HG03045 (cell line): ENCODE data around the gene WHRN.

Experiments used
- ATAC-seq: cut with Tn5 transposase; IDR thresholded peaks from one replicate; pipeline ENCODE4 v1.9.1; 2021; ENCODE audit warnings: mild to moderate bottlenecking, moderate library complexity; ENCODE audit not compliant: unreplicated experiment

Gene WHRN

DNA sequence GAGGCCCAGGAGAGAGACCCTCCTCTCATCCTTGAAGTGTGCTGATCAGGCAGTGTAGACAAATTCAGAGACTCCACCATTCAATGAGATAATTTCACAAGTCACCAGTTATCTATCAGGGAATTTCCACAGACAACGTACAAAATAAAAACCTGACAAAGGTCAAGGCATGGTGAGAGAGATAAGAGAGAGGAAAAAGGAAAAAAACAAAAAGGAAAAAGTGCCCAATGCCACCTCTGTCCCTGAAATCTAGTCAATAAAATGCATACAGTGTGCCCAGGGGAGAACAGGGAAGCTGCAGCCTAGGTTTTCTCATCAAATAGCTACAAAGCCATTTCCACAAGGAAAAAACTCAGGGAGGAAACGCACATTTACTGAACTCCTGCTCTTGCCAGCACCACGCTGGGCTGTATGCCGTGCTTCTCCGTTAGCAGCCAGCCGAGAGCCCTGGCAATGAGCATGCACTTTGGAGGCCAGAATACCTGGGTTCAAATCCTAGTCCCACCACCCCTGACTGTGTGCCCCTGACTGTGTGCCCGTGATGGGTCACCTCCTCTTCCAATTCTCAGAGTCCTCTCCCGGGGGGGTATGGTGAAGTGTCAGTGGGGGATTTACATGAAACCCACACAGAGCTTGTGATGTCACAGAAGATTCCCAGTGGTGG lies 11.6 kb downstream of the WHRN start:
- ATAC-seq: no peak

DNA sequence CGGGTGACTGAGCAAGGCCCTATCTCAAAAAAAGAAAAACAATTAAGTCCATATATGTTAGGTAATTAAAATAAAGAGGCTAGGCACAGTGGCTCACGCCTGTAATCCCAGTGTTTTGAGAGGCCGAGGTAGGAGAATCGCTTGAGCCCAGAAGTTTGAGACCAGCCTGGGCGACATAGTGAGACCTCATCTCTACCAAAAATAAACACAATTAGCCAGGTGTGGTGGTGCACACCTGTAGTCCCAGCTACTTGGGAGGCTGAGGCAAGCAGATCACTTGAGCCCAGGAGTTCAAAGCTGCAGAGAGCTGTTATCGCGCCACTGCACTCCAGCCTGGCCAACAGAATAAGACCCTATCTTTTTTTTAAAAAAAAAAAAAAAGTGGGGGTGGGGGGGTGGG lies 12.3 kb downstream of the WHRN start:
- no peak for ATAC-seq

DNA sequence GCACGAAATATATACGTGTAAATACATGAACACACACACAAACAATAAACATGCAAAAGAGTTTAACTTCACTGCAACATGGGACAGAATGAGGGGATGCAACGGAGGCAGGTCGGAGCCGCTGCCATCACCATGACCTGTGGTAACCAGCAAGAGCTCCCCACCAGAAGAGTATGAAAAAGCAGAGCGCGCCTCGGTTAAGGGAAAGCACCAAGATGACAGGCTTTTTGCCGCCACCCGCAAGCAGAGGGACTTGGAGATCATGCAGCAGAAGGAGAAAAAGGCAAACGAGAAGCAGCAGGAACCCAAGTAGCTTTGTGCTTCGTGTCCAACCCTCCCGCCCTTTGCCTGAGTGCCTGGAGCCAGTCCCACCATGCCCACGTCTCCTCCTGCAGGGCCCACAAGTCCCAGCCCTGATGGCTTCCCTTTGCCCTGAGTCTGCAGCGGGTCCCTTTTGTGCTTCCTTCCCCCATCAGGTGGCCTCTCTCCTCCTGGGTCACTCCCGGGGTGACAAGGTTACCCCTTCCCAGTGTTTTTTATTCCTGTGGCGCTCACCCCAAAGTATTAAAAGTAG lies 13.8 kb downstream of the WHRN start:
- no peak for ATAC-seq

GRCh38 chr9:114489928-114490327 lies 15.3 kb downstream of the WHRN start:
- ATAC-seq: no peak

GRCh38 chr9:114488398-114489129 lies 16.7 kb downstream of the WHRN start:
- no peak for ATAC-seq

DNA sequence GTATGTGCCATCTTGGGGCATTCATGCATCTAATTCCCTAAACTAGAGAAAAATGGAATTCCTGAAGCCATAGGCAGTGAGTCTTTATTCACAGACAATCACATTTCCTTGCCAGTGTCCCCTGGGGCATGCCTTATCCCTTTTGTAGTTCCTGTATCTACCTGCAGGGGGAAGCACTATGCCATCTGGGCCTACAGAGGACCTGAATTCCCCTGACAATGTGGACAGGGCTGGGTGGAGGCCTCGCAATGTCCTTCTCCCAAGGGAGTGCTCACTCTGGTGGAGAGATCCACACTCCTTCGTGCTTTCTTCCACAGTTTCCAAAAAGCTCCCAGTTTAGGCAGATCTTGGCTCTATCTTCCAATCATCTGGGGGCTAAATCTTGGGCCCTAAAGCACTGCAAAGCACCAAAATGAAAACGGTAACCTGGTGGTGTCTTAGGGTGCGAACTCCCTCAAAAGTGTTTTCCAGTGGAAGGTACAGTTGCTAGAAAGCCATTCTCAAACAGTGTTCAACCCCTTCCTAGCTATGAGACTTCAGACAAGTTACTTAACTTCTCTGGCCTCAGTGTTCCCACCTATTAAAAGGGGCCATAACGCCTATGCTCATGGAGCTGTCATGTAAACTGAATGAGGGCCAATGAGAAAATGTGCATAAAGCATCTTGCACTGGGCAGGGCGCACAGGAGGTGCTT lies 17.5 kb downstream of the WHRN start:
- peak; percentile 72 for ATAC-seq

DNA sequence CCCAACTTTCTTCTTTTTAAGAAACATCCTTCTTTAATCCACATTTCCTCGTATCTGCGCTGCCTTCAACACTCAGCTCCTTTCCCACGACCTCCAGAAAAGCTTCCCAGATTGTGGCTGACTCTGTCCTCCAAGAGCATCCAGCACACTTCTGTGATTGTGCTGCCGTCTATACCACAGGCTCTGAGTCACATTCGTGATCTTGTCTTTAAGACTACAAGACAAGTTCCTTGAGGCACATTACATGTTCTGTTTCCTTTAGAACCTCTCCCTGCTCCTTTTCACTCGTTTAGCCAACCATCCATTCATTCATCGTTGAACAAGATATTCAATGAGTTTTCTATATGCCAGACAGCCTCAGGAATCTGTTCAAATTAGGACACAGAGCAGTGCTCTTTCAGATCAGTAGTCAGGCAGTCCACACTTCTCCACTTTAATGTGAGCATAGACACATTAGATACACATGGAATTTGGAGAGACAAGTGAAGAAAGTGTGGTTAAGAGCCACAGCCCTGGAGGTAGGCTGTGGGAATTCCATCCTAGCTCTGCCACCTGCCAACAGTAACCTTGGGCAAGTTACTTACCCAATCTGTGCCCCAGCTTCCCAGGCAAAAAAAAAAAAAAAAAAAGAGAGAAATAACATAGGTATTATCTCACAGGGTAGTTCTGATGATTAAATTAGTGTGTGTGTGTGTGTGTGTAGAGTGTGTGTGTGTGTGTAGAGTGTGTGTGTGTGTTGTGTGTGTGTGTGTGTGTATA lies 18.9 kb downstream of the WHRN start:
- ATAC-seq: no peak

DNA sequence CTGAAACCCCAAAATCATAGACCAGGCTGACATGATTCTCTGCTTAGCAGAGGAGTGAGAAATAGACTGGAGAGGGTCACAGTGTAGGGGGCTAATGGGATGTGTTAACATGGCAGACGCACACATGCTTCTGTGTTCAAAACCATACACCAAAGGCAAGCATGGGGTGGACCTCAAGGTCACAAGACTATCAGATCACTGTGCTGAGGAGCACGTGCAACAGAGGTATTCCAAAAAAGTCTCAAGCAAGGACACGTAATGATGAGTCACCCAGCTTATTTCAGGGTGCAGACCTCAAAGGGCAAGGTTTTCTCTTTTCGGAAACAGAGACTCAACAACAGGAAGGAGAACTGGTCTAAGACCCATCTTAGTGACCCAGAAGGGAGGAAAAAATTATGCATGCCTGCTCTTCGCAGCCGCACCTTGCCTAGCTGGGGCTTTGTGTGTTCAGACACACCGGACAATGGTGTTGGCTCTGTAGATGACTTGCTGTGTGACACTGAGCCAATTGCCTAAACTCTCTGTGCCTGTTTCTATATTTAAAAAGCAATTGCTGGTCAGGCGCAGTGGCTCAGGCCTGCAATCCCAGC lies 20.3 kb downstream of the WHRN start:
- no peak for ATAC-seq

DNA sequence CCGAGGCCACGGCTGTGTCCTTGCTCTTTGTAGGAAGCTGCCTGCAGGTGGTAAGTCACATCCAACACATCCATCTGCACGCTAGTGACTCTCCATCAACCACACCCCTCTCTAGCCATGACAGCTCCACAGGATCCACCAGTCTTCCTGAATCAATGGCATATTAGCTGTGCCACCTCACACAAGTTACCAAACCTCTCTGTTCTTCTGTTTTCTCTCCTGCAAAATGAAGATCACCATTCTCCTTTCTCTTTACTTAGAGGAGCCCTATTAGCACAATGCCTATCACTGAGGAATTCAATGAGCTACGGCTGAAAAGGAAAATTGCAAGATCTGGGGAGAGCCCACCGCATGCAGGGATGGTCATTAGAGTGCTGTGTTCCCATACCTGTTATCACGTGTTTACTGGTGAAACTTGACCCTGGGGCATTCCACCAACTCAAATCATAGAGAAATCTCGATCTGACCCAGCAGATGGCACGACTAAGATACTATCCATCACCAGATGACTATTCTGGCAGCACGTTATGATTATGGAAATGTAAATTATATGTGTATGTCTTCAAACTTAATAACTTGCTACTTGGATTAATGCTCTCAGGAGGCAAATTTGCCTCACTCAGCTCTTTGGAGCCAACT lies 20.9 kb downstream of the WHRN start:
- ATAC-seq: no peak

- no peak for ATAC-seq
Measured at GRCh38 chr9:114483499-114483898, 21.8 kb downstream of the WHRN start.

- ATAC-seq: no peak
Measured at GRCh38 chr9:114482593-114482992, 22.7 kb downstream of the WHRN start.

DNA sequence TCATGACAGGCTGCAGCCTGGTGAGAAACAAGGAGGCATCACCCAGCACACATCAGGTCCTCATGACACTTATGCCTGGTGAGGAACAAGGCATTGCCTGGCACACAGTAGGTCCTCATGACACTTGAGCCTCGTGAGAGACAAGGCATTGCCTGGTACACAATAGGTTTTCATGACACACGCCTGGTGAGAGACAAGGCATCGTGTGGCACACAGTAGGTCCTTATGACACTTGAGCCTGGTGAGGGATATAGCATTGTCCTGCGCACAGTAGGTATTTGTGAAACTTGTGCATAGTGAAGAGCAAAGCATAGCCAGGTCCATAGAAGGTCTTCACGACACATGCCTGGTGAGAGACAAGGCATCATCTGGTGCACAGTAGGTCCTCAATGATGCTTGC lies 23.5 kb downstream of the WHRN start:
- ATAC-seq: no peak

DNA sequence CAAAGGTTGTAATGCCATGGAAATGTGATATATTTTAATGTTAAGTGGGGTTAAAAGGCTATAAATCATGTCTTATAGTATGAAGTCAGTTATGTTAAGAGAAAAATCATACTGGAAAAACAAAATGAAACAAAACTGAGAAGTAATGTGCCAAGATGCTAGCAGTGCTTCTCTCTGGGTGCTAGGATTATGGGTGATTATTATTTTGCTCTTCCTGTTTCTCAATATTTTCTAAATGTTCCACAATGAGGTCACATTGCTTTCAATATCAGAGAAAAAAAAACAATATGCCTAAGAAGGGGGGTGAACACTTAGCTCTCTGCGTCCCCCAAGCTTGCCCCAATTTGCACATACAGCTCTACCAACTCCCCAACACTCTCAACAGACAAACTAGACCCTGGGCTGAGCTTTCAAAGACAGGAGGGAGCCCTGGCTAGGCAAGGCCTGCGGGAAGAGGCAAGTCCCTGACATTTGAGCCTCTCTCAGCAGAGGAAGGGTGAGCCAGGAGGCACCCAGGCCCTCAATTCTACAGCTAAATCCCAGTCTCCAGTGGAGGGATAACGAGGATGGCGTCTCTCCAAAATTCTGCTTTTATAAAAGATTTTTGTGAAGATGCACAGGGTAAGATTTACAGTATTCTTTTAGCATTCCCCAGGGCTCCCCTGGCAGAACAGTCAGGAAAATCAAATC lies 24.4 kb downstream of the WHRN start:
- ATAC-seq: no peak

DNA sequence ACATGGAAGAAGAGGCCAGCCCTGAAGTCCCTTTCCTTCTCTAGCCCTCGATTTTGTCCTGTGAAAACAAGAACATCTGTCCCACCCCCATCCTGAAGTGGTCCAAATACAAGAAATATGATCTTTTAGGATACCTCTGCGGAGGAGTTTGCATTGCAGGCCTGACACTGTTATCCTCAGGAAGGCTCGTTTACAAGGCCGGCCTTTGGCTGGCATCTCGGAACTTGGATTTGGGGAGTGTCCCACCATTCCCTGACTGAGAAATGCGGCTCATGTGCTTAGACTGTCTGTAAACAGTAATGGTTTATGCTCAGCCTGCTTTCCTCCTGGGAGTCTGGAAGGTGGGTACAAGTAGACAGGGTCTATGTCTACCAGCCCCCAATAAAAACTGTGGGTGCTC lies 26.4 kb downstream of the WHRN start:
- ATAC-seq: no peak

DNA sequence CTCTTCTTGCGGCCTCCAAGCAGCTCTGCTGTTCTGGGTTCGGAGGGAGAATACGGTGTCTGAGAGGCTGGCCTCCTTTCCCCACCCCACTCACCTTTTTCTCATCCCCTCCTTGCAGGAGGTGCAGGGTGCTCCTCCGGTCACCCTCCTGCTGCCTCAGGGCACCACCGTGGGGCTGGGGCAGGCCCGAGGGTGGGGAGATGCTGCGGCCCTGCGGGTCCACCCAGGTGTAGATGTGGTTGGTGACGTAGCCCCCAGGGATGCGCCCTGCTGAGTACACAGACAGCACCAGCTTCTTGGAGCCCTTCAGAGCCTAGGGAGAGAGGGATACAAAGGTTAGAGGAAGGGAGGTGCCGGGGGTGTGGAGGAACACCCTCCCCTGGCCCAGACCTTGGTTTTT lies 26.8 kb downstream of the WHRN start:
- ATAC-seq: no peak

DNA sequence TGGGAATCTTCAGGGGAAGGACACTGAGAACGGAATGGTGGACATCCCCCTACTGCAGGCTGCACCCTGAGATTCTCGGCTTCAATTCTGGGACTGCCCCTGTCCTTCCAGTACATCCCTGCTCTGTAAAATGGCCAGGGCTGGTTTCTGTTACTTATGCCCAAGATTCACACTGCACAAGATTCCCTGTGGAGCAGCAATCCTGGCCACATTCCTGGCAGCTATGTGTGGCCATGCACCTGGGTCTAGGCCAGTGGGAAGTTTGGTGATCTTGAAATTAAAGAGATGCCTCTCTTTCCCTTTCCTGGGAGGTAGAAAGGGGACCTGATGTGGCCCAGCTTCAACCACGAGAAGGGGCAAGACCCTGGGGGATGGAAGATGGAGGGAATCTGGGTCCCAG lies 27.6 kb downstream of the WHRN start:
- no peak for ATAC-seq

GRCh38 chr9:114476891-114477469 lies 28.3 kb downstream of the WHRN start:
- no peak for ATAC-seq

GRCh38 chr9:114475412-114476135 lies 29.7 kb downstream of the WHRN start:
- no peak for ATAC-seq

DNA sequence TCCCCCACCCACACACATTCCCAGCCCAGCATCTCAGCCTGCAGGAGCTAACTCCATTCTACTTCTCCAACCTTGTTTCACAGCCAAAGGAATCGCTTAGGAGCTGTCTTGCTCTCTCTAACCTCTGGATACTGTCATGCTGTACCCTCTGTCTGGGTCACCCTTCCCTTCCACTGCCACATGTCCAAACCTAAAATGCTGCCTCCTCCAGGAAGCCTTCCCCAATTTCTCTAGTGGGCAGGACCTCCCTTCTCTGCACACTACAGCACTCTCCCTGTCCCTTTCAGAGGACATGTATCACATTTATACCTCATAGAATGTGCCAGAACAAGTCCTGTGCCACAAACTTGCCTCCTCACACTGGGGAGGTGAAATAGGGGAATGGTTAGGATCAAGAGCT lies 30.8 kb downstream of the WHRN start:
- ATAC-seq: no peak
